Colonic mucosa (tissue), 4 donors: ENCODE measurements around the gene CTH. TPM values are rescaled to one million over a fixed set of nuclear protein-coding genes. Genes with fewer than 3 reads are reported as not detected.

Experiments used
- DNase-seq: peaks from one replicate; pipeline ENCODE4 v3.0.0-alpha.2; 2020
- H3K27ac ChIP-seq: fragments of 200-600 bp; one replicate; pipeline ENCODE4 v1.8.0; 2021
- H3K27me3 ChIP-seq: fragments of 200-600 bp; one replicate; pipeline ENCODE4 v1.8.0; 2021
- H3K36me3 ChIP-seq: fragments of 200-600 bp; one replicate; pipeline ENCODE4 v1.8.0; 2021
- H3K4me1 ChIP-seq: fragments of 200-600 bp; one replicate; pipeline ENCODE4 v1.8.0; 2021; ENCODE audit warnings: mild to moderate bottlenecking
- H3K4me3 ChIP-seq: fragments of 200-600 bp; one replicate; pipeline ENCODE4 v1.8.0; 2021
- H3K9ac ChIP-seq, 2 donors: one replicate each; pipeline ENCODE4 v1.7.0; 2013; ENCODE audit warnings: control low read depth in 2 of 2, low read depth in 2 of 2, low read length in 2 of 2
- H3K9me3 ChIP-seq: fragments of 200-600 bp; one replicate; pipeline ENCODE4 v1.8.0; 2021
- CTCF ChIP-seq: fragments of 200-600 bp; IDR thresholded peaks from one replicate; pipeline ENCODE4 v1.8.0; 2022; ENCODE audit warnings: antibody characterized with exemption, mild to moderate bottlenecking
- intact Hi-C: fragments of 100-400 bp; cut with DNase I; formaldehyde crosslinking; loops from one replicate; pipeline ENCODE4 v1.14.1; 2022
- total RNA-seq, 2 donors: library from RNA; stranded (reverse); fragmentation: NEBNext Ultra II Directional in 1 of 2; extraction: Animal tissue kit (Norgen Biotek cat#: 25700) in 1 of 2; gene quantifications; one replicate each; pipeline ENCODE4 v1.2.1, GENCODE V29; 2021
- donor health status: healthy.
- donor health status: DM: no; HTN: no; CAD: no.
- donor health status: DM: no; HTN: no; CAD: no.

Gene CTH
- total RNA-seq, 2 donors from 2014 or later, result 10.7 to 16.6 TPM

GRCh38 chr1:70427976-70428375, 16.9 kb downstream of the CTH start:
- no peak for DNase-seq
- no peak for TF ChIP-seq CTCF
- Histone ChIP-seq H3K27me3 (no peaks in the 10 kb centered on the region), H3K4me3 (no peak overlapping the region), H3K9ac (no peak overlapping the region), H3K4me1 (peaks cover 4% of the 10 kb centered on the region), H3K36me3 (no peaks in the 10 kb centered on the region), H3K27ac (no peak overlapping the region), H3K9me3 (no peaks in the 10 kb centered on the region)
- intact Hi-C loops, result no loop called here

GRCh38 chr1:70429219-70429618, 18.2 kb downstream of the CTH start:
- no peak overlapping the region for H3K27ac ChIP-seq
- H3K9ac ChIP-seq, result no peak overlapping the region
- H3K4me3 ChIP-seq, result no peak overlapping the region
- H3K27me3 ChIP-seq, result no peaks in the 10 kb centered on the region
- no peaks in the 10 kb centered on the region for H3K36me3 ChIP-seq
- no peak for DNase-seq
- intact Hi-C loops, result no loop called here
- H3K4me1 ChIP-seq, result peaks cover 4% of the 10 kb centered on the region
- no peaks in the 10 kb centered on the region for H3K9me3 ChIP-seq
- TF ChIP-seq CTCF, result no peak

GRCh38 chr1:70429757-70430156, 18.7 kb downstream of the CTH start:
- no peak for DNase-seq
- Histone ChIP-seq H3K36me3 (no peaks in the 10 kb centered on the region), H3K9me3 (no peaks in the 10 kb centered on the region), H3K27me3 (no peaks in the 10 kb centered on the region), H3K4me3 (no peak overlapping the region), H3K9ac (no peak overlapping the region), H3K27ac (no peak overlapping the region), H3K4me1 (peaks cover 4% of the 10 kb centered on the region)
- intact Hi-C loops, result no loop called here
- no peak for TF ChIP-seq CTCF

- DNase-seq, result no peak
- no peaks in the 10 kb centered on the region for H3K36me3 ChIP-seq
- H3K4me1 ChIP-seq, result peaks cover 4% of the 10 kb centered on the region
- H3K27ac ChIP-seq, result no peak overlapping the region
- no peak for TF ChIP-seq CTCF
- intact Hi-C loops, result no loop called here
- no peak overlapping the region for H3K4me3 ChIP-seq
- no peak overlapping the region for H3K9ac ChIP-seq
- H3K27me3 ChIP-seq, result no peaks in the 10 kb centered on the region
- no peaks in the 10 kb centered on the region for H3K9me3 ChIP-seq
Measured at GRCh38 chr1:70431317-70431716, 20.2 kb downstream of the CTH start.

- no peak for DNase-seq
- Histone ChIP-seq H3K9ac (no peak overlapping the region), H3K9me3 (no peaks in the 10 kb centered on the region), H3K4me1 (peaks cover 4% of the 10 kb centered on the region), H3K4me3 (no peak overlapping the region), H3K27me3 (no peaks in the 10 kb centered on the region), H3K36me3 (no peaks in the 10 kb centered on the region), H3K27ac (no peak overlapping the region)
- TF ChIP-seq CTCF, result no peak
- intact Hi-C loops, result no loop called here
Measured at GRCh38 chr1:70431874-70432273, 20.8 kb downstream of the CTH start.
